Activated CD8-positive, alpha-beta memory T cell treated with anti-CD3 and anti-CD28 coated beads for 4 hours (primary cell): ENCODE measurements around the gene SPATA33.
"Not testable (repeated sequence)": the region's sequence is repeated elsewhere in the genome, so short reads cannot be mapped to it uniquely, and the experiment has no call there.

Experiments
- DNase-seq, 2 donors: peaks; one replicate each; pipeline ENCODE4 v3.0.0-alpha.2; 2020; ENCODE audit warnings: low read depth in 2 of 2

SPATA33 gene

GRCh38 chr16:89664238-89664637, 6.6 kb downstream of the SPATA33 start:
- not testable (repeated sequence) for DNase-seq

GRCh38 chr16:89667000-89667399, 9.4 kb downstream of the SPATA33 start:
- DNase-seq: not testable (repeated sequence)

GRCh38 chr16:89667633-89668032, 10.0 kb downstream of the SPATA33 start:
- no peak for DNase-seq

- DNase-seq: no peak
Measured at GRCh38 chr16:89668790-89669158, 11.1 kb downstream of the SPATA33 start.

- DNase-seq: no peak
Measured at GRCh38 chr16:89669755-89670154, 12.1 kb downstream of the SPATA33 start.

GRCh38 chr16:89670496-89671431, 13.1 kb downstream of the SPATA33 start:
- no peak for DNase-seq

- DNase-seq: not testable (repeated sequence)
Measured at GRCh38 chr16:89671565-89671964, 13.9 kb downstream of the SPATA33 start.

GRCh38 chr16:89672177-89672941, 14.7 kb downstream of the SPATA33 start:
- no peak for DNase-seq

- DNase-seq: no peak
Measured at GRCh38 chr16:89678258-89678657, 20.6 kb downstream of the SPATA33 start.

- DNase-seq: no peak
Measured at GRCh38 chr16:89685916-89686315, 28.3 kb downstream of the SPATA33 start.

GRCh38 chr16:89686520-89687091, 29.0 kb downstream of the SPATA33 start, which contains the start of gene CDK10:
Gene CDK10 (plus strand): TSS chr16:89686689. CDS start chr16:89686711, 22 bp downstream.
- peak; percentile 75 to 81 for DNase-seq

- DNase-seq: no peak
Measured at GRCh38 chr16:89687092-89687940, 29.7 kb downstream of the SPATA33 start.

GRCh38 chr16:89688395-89688794, 30.8 kb downstream of the SPATA33 start:
- DNase-seq: no peak

- no peak for DNase-seq
Measured at GRCh38 chr16:89689142-89689541, 31.5 kb downstream of the SPATA33 start.

- not testable (repeated sequence) for DNase-seq
Measured at GRCh38 chr16:89689621-89690020, 32.0 kb downstream of the SPATA33 start.

- no peak for DNase-seq
Measured at GRCh38 chr16:89690392-89690901, 32.8 kb downstream of the SPATA33 start.

- DNase-seq: no peak
Measured at GRCh38 chr16:89691231-89691985, 33.8 kb downstream of the SPATA33 start.

- DNase-seq: no peak
Measured at GRCh38 chr16:89691986-89692569, 34.4 kb downstream of the SPATA33 start.

GRCh38 chr16:89693289-89693731, 35.7 kb downstream of the SPATA33 start:
- no peak for DNase-seq
